Activated T-helper 9 cell treated with anti-CD3 and anti-CD28 coated beads, Interleukin-2, amount 50 U/mL, for 16 hours (primary cell): ENCODE data around the gene PGA3.
"Not testable (repeated sequence)": the region's sequence is repeated elsewhere in the genome, so short reads cannot be mapped to it uniquely, and the experiment has no call there.

Experiments used
- DNase-seq: peaks from one replicate; pipeline ENCODE4 v3.0.0-alpha.2; 2020; ENCODE audit warnings: low read depth

The PGA3 gene

DNA sequence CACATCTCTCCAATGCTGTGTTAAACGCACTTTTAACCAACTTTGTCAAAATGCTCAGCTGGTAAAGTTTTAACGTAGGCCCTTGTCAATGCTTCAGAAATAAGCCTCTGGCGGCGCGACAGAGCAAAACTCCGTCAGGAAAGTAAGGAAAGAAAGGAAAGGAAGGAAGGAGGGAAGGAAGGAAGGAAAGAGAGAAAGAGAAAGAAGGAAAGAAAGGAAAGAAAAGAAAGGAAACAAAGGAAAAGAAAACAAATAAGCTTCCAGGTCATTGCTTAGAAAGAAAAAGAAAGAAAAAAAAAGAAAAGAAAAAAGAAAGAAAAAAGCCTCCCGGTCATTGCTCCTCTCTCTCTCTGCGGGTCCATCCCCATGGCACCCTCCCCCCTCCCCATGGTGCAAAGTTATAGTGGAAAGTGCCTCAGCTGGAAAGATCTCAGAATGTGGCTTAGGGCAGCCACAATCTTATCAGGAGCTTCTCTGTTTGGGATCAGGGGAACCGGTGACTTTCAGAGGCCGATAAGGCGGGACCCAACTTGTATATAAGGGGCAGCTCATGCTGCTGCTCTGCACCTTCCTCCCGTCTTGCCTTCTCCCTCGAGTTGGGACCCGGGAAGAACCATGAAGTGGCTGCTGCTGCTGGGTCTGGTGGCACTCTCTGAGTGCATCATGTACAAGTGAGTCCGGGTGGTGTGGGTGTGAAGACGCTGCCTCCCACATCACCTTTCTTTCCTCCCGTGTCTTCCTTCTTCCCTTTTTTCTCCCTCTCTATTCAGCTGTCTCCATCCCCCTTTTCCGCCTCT lies at the start of gene PGA3:
Gene PGA3 (plus strand): TSS at position 566 of the 797 bp plus-strand sequence. CDS start 50 bp downstream, at position 616.
- DNase-seq = not testable (repeated sequence)

DNA sequence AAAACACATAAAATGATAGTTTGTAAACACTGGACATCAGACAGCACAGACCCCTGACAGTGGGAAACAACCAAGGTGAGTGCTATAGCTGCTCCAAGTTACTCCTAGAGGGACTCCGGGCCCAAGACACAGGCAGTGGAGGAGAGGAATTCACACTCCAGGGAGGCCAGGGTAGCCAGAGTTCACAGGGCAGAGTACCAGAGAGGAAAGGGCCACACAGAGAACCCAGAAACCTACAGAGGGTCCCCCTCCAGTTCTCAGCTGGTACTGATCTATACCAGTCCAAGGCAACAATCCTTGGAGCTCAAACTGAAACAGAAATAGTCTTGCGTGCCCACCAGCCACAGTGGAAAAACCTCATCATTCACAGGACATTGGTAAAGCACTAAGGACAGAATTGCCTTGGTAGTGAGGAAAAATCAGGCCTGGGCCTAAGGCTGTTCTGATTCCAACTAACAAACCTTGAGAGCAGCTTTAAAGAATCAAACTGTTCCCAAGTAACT lies 49.7 kb upstream of the PGA3 start:
- no peak for DNase-seq

DNA sequence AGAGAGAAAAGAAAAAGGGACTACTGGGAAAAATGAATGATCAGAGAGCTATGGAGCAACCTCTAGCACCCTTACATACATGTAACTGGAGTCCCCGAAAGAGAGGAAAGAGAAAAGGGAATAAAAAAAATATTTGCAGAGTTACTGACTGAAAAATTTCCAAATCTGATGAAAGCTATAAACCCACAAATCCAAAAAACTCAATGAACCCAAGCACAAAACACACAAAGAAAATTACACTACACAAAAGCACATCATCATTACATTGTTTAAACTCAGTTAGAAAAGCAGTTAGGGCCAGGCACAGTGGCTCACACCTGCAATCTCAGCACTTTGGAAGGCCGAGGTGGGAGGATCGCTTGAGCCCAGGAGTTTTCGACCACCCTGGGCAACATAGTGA lies 48.8 kb upstream of the PGA3 start:
- DNase-seq = no peak

DNA sequence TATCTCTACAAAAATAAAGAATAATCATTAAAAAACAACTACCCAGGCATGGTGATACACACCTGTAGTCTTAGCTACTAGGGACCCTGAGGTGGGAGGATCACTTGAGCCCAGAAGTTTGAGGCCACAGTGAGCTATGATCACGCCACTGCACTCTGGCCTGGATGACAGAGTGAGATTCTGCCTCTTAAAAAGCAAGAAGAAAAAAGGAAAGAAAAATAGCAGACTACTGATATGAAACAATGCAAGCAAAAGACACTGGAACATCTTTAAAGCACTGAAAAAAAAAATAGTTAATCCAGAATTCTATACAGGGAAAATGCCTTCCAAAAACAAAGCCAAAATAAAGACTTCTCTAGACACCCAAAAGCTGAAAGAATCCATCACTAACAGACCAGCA lies 48.0 kb upstream of the PGA3 start:
- no peak for DNase-seq

DNA sequence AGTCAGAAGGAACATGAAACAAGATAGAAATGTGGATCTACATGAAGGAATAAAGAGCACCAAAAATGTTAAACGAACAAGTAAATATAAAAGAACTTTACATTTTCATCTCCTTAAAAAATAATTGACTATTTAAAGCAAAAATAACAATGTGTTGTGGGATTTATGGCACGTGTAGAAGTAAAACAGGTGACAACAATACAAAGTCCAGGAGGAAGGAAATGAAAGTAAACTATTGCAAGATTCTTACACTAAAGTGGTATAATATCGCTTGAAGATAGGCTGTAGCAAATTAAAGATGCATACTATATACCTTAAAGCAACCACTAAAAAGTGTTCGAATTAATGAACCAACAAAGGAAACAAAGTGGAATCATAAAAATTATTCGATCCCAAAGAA lies 47.6 kb upstream of the PGA3 start:
- no peak for DNase-seq

DNA sequence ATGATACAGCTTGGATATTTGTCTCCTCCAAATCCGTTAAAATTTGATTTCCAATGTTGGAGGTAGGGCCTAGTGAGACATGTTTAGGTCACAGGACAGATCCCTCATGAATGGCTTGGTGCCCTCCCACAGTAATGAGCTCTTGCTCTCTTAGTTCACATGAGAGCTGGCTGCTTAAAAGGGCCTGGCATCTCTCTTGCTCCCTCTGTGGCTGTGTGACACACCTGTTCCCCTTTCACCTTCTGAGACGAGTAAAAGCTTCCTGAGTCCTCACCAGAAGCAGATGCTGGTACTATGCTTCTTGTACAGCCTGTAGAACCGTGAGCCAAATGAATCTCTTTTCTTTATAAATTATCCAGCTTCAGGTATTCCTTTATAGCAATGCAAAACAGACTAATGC lies 45.6 kb upstream of the PGA3 start:
- no peak for DNase-seq

DNA sequence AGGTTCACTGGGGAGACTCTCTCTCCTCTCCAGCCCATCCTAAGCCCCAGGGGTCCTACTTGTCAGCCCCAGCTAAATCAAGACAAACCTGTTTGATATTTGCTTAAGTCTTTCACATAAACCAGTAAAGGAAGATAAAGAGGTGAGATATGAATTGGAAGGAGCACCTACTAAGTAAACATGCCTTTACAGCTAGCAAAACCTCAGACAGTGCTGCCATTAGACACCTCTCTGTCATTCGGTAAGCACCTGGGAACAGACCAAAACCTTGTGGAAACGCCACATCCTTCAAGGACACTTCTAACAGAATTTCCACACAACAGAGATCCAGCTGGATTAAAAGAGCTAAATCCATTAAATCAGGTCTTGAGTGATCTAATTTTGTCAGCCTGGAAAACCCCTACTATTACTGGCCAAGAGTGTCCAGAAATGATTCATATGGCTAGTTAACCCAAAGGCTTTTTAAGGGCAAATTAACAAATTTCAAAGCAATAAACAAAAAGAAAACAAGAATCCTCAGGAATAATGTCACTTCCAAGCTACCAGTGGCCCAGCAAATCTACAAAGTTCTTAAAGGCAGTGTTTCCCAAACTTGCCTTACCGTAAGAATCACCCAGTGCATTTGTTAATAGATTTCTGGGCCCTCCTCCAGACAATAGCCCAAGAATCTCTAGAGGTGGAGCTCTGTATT lies 44.5 kb upstream of the PGA3 start:
- DNase-seq = no peak

DNA sequence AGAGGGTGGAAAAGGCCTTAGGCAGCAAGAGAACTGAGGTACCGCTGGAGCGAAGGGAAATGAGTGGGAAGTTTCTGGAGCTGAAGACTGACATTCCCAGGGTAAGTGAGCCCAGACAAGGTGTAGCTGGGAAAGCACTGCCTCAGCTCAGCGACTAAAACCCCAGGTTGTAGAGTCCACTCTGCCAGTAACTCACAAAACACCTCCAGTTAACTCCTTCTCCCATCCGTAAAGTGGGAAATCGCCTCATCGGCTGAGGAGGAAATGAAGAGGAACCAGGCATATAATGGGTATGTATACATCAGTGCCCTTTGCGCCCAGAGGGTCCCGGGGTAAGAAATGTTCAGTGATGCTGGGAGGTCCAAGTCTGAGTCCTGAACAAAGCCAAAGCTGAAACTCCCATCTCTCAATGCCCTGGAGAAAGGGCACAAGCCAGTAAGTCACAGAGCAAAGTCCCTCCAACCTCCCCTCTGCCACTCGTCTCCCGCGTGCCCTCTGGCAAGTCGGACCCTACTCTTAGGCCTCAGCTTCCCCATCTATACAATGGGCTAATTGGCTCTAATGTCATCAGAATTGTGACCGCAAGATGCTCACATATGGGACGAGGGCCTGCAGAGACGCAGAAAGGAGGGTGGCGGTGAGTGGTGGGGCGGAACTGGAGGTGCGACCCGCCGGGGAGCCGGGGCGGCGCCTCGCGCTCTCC lies 42.7 kb upstream of the PGA3 start:
- no peak for DNase-seq

DNA sequence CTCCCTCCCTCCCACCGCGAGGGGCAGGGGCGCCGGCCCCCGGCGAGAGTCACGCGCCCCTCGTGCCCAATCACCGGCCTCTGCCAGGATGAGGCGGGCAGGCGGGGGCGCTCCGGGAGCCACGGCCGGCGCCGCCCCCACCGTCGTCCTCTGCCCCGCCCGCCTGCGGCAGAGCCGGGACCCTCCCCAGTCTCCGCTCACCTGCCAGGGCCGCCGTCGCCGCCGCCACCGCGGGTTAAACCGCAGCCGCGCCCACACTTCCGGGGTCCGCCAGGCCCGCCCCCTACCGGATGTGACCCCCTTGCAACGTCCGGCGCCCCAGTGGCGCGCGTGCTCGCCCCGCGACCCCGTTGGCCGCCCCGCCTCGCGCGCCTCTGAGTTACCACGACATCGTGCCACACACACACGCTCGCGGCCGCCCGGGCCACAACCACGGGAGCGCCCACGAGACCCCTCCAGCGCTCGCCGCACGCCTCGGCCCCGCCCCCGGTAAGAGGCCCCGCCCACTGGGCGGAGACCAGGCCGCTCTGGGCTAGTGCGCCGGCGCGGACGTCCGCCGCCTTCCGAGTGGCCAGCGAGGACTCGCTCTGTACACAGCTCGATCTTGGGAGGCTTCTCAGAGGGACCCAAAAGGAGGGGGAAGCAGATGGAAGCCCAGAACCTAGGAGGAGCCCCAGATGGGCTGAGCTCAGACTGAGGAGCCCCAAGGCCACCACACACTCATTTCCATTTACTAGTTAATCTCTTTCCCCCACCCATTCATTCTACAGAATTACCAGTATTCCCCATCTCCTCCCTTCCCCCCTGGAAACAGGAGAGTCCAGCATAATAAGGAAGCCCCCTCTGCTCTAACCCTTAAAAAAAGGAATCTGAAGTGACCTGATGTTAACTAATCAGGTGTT lies 41.9 kb upstream of the PGA3 start, which contains the start of gene VPS37C:
Gene VPS37C (minus strand): TSS at position 237 of the 902 bp plus-strand sequence. CDS start 22,597 bp downstream, outside the sequence.
- DNase-seq = peak; percentile 86

DNA sequence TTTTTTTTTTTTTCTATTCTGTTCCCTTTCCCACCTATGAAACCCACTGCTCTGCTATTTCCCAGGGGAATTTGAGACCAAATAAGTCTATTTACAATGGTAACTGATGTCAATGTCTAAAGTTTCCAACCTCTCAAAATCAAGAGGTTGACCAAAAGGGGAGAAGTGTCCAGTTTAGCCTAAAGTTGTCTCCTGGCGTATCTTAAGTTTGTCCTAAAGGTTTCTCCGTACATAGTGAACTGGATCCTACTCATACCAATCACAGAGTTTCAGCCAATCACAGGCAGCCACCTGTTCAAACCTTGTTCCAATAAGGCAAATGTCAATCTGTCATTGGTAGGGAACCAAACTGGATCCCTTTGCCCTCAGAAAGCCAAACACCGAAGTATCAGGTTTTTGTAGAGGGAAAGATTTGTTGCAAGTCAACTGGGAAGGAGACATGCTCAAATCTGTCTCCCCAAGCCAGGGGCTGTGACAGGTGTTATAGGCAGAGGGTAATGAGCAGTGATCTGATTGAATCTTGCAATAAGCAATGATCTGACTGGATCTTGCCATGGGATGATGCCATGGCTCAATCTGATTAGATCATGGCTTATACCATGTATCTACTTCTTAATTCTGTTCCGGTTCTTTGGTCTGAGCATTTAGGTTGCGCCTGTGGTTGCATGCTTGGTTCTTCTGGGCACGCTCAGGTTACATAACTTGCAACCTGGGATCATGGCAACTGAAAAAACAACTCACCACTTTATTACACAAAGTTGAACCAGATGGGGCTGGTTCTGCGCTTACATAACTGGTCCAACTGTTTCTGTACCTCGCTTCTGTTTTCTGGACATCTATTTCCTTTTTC lies 41.0 kb upstream of the PGA3 start:
- no peak for DNase-seq

DNA sequence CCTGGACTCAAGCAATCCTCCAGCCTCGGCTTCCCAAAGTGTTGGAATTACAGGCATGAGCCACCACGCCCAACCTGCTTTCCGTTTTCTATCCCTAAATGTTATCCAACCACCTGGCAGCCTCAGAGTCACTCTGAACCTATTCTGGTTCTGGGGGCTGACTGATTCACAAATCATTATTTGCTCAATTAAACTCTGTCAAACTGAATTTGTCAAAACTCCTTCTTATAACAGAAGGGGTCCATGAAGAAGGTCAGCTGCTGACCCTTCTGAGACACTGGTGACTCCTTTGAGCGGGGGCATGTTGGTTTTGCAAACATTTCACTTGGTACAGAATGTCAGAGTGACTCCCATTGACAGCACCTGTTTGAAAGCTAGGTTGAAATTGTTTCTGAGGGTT lies 40.3 kb upstream of the PGA3 start:
- no peak for DNase-seq

DNA sequence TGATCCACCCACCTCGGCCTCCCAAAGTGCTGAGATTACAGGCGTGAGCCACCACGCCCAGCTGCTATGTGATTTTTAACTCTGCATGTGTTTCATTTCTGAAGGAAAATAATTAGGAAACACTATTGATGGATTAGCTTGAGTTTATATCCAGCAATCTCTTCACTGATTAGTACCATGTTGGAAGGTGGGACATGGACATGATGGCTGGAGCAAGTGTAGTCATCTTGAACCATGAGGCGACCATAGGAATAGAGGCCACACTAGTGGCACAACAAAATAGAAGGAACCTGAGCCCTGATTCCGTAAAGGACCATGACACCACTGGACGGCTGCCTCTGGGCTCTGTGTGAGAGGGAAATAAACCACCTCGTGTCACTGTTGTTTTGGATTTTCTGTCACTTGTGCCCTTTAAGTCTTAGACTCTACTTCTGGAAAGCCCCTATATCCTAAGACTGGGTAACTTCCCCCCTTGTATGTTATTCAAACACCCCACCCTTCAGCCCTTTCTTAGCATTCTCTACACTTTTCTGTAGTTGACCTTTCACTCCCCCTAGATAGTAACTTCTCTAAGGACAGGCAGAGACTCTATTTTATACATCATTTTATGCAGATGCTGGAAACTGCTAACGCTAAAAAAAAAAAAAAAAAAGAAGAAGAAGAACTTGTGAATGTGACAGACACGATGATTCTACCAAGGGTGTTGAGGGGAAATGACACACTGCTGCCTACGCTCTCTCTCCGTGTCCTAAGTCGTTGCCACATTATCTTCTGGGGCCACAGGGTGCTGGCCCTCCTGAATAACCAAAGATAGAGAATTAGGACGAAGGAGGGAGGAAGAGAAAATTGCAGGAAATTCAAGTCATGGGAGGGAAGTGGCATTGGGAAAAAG lies 39.4 kb upstream of the PGA3 start:
- no peak for DNase-seq

DNA sequence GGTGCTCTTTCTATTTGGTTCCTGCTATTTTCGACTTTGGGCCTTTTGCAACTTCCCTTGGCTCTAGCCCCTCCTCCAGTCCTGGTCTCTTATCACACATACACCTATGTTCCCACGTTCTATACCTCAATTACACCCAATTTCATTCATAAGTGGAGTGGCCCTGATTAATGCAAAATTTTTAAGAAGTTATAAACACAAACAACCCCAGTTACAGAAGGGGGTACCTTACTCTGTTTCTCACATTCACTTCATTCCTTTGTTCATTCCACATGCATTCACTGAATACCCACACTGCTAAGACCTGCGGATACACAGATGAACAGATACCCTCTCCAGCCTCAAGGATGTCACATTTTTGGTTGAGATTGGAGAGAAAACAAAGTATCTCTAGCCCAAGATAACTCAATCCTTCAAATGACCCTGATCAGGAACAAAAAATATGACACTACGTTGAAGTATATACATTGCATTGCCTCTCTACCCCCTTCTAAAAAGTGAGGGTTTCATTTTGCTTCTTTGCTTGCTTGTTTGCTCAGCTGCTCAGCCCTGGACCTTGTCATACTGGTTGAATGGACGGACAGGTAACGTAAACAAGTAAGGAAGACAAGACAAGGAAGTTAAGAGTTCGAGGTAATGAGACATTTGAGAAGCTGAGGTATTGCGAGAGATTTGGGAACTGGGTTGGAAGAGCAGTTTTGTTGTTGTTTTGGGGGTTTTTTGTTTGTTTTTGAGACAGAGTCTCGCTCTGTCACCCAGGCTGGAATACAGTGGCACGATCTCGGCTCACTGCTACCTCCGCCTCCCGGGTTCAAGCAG lies 38.5 kb upstream of the PGA3 start:
- DNase-seq = no peak

DNA sequence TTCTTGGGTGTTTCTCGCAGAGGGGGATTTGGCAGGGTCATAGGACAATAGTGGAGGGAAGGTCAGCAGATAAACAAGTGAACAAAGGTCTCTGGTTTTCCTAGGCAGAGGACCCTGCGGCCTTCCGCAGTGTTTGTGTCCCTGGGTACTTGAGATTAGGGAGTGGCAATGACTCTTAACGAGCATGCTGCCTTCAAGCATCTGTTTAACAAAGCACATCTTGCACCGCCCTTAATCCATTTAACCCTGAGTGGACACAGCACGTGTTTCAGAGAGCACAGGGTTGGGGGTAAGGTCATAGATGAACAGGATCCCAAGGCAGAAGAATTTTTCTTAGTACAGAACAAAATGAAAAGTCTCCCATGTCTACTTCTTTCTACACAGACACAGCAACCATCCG lies 37.5 kb upstream of the PGA3 start:
- DNase-seq = not testable (repeated sequence)

DNA sequence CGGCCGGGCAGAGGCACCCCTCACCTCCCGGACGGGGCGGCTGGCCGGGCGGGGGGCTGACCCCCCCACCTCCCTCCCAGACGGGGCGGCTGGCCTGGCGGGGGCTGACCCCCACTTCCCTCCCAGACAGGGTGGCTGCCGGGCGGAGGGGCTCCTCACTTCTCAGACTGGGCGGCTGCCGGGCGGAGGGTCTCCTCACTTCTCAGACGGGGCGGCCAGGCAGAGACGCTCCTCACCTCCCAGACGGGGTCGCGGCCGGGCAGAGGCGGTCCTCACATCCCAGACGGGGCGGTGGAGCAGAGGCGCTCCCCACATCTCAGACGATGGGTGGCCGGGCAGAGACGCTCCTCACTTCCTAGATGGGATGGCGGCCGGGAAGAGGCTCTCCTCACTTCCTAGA lies 37.0 kb upstream of the PGA3 start:
- DNase-seq = not testable (repeated sequence)

DNA sequence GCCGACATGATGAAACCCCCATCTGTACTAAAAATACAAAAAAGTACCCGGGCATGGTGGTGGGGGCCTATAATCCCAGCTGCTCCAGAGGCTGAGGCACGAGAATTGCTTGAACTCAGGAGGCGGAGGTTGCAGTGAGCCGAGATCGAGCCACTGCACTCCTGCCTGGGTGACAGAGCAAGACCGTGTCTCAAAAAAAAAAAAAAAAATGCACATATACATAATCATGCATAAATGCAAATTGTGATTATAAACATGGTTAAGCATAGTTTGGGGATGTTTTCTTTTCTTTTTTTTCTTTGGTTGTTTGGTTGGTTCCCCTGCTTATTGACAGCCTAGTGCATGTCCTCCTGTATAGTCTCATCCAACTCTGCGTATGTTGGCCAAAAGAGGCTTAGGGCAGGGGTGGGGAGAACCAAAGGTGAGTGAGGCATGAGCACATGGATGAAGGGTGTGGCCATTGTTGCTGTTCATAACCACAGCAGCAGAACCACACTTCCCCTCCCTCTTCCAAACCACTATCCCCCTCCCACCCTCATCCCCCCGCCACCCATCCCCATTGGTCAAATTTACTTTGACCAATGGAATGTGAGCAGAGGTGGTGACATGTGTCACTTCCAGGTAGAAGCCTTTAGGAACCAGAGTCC lies 35.1 kb upstream of the PGA3 start:
- no peak for DNase-seq

DNA sequence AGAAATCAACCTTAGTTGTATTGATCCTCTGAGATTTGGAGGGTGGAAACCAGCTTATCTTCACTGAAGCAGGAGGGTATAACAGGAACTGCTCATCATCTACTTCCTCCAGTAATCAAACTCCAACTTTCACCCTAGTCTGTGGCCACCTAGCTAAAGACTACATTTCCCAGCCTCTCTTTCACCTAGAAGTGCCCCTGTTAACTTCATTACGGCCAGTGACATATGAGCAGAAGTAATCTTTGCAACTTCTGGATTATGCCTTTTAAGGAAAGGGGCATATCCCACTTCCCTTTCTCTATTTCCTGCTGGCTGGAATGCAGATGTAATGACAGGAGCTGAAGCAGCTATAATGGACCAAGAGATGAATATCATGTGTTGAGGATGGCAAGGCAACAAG lies 34.5 kb upstream of the PGA3 start:
- DNase-seq = no peak

DNA sequence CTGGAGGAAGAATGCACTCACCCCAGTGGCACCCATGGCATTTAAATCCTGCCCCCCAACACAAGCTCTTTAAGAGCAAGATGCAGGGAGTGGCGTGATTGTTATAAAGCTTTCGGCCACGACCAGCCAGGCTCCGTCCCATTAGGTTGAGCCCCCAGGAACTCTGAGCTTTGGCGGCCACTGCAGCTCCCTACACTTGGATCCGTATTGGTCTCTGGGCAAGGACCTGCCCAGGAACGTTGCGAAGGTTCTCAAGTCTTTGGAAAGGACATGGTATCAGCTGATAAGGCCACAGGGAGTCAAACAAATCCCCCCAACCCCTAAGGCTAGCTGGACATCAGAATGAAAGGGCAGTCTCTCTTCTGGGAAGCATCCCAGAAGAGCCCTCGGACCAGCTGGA lies 32.7 kb upstream of the PGA3 start:
- DNase-seq = no peak
